Right kidney (tissue), 9 donors: Measurements from ENCODE around the gene AQR.
A peak's percentile ranks its signal among the peaks of the same experiment; 100 is the strongest.
"Not testable (repeated sequence)": the region's sequence is repeated elsewhere in the genome, so short reads cannot be mapped to it uniquely, and the experiment has no call there.

Experiments used
- DNase-seq: peaks from one replicate; pipeline ENCODE4 v3.0.0-alpha.2; 2016
- long read RNA-seq, 8 donors: transcript quantifications; one replicate each; lab custom pipeline, GENCODE V29; 2026

The AQR gene
- long read RNA-seq, donor 1, full-length matches to known transcripts, result 9 of 17 reads
- long read RNA-seq, donor 1, partial matches to known transcripts, result 8 of 17 reads
- long read RNA-seq, donor 1, other reads (novel, unspliced or antisense), result 0 of 17 reads
- long read RNA-seq, donor 2, partial matches to known transcripts, result 0 of 2 reads
- long read RNA-seq, donor 2, other reads (novel, unspliced or antisense), result 0 of 2 reads
- long read RNA-seq, donor 3, full-length matches to known transcripts, result 7 of 7 reads
- long read RNA-seq, donor 3, partial matches to known transcripts, result 0 of 7 reads
- long read RNA-seq, donor 3, other reads (novel, unspliced or antisense), result 0 of 7 reads
- long read RNA-seq, donor 4, full-length matches to known transcripts, result 11 of 11 reads
- long read RNA-seq, donor 4, partial matches to known transcripts, result 0 of 11 reads
- long read RNA-seq, donor 4, other reads (novel, unspliced or antisense), result 0 of 11 reads
- long read RNA-seq, donor 5, full-length matches to known transcripts, result 5 of 5 reads
- long read RNA-seq, donor 5, partial matches to known transcripts, result 0 of 5 reads
- long read RNA-seq, donor 5, other reads (novel, unspliced or antisense), result 0 of 5 reads
- long read RNA-seq, donor 6, transcript AQR-205 (3 exons, 752 nt), result major isoform, 5 of 5 reads
- long read RNA-seq, donor 6, partial matches to known transcripts, result 0 of 5 reads
- long read RNA-seq, donor 6, other reads (novel, unspliced or antisense), result 0 of 5 reads
- long read RNA-seq, donor 7, result 0 reads
- long read RNA-seq, donor 8, full-length matches to known transcripts, result 1 of 1 reads
- long read RNA-seq, donor 8, partial matches to known transcripts, result 0 of 1 reads
- long read RNA-seq, donor 8, other reads (novel, unspliced or antisense), result 0 of 1 reads

GRCh38 chr15:34969340-34970097 lies at the start of gene AQR:
Gene AQR (minus strand): TSS chr15:34969742. CDS start chr15:34969613, 129 bp downstream.
- DNase-seq, result peak; percentile 79

GRCh38 chr15:35014241-35014640 lies 44.7 kb upstream of the AQR start:
- no peak for DNase-seq

- DNase-seq, result no peak
Observed at GRCh38 chr15:35013370-35013769, 43.8 kb upstream of the AQR start.

- no peak for DNase-seq
Observed at GRCh38 chr15:35007397-35007796, 37.9 kb upstream of the AQR start.

- no peak for DNase-seq
Observed at GRCh38 chr15:35005933-35006332, 36.4 kb upstream of the AQR start.

GRCh38 chr15:35003928-35004327 lies 34.4 kb upstream of the AQR start:
- DNase-seq, result no peak

GRCh38 chr15:35000511-35000910 lies 31.0 kb upstream of the AQR start:
- no peak for DNase-seq

- no peak for DNase-seq
Observed at GRCh38 chr15:34999906-35000305, 30.4 kb upstream of the AQR start.

- no peak for DNase-seq
Observed at GRCh38 chr15:34994925-34995324, 25.4 kb upstream of the AQR start.

GRCh38 chr15:34993877-34994276 lies 24.3 kb upstream of the AQR start:
- no peak for DNase-seq

- DNase-seq, result no peak
Observed at GRCh38 chr15:34993412-34993811, 23.9 kb upstream of the AQR start.

GRCh38 chr15:34988027-34988902 lies 18.7 kb upstream of the AQR start, which contains the start of gene ZNF770:
Gene ZNF770 (minus strand): TSS chr15:34988287. CDS start chr15:34983434, 4,853 bp downstream.
- peak; percentile 96 for DNase-seq

- DNase-seq, result no peak
Observed at GRCh38 chr15:34987609-34988026, 18.1 kb upstream of the AQR start.

- DNase-seq, result peak; percentile 47
Observed at GRCh38 chr15:34986771-34987480, 17.4 kb upstream of the AQR start.

- DNase-seq, result peak; percentile 19
Observed at GRCh38 chr15:34986326-34986725, 16.8 kb upstream of the AQR start.

GRCh38 chr15:34984889-34985630 lies 15.5 kb upstream of the AQR start:
- no peak for DNase-seq

GRCh38 chr15:34976743-34977142 lies 7.2 kb upstream of the AQR start:
- DNase-seq, result no peak

- no peak for DNase-seq
Observed at GRCh38 chr15:34976073-34976472, 6.5 kb upstream of the AQR start.

GRCh38 chr15:34973512-34973911 lies 4.0 kb upstream of the AQR start:
- no peak for DNase-seq

GRCh38 chr15:34970098-34970643 lies 629 bp upstream of the AQR start:
- DNase-seq, result not testable (repeated sequence)
